Upper lobe of right lung (tissue), 1 donor: Measurements from ENCODE around the gene ARHGAP24. TPM values are rescaled to one million over a fixed set of nuclear protein-coding genes. Genes with fewer than 3 reads are reported as not detected.

Experiments used
- ATAC-seq: fragments of 200-7000 bp; cut with Tn5 transposase; one replicate; pipeline ENCODE4 v1.9.1; 2020; ENCODE audit warnings: mild to moderate bottlenecking, moderate library complexity
- DNase-seq: peaks from one replicate; pipeline ENCODE4 v3.0.0-alpha.2; 2020
- H3K27ac ChIP-seq: fragments of 200-600 bp; one replicate; pipeline ENCODE4 v1.8.0; 2022
- H3K27me3 ChIP-seq: fragments of 200-600 bp; one replicate; pipeline ENCODE4 v1.8.0; 2022; ENCODE audit warnings: mild to moderate bottlenecking
- H3K36me3 ChIP-seq: fragments of 200-600 bp; one replicate; pipeline ENCODE4 v1.8.0; 2022
- H3K4me1 ChIP-seq: fragments of 200-600 bp; one replicate; pipeline ENCODE4 v1.8.0; 2022
- H3K4me3 ChIP-seq: fragments of 200-600 bp; one replicate; pipeline ENCODE4 v1.8.0; 2022; ENCODE audit warnings: mild to moderate bottlenecking
- H3K9me3 ChIP-seq: fragments of 200-600 bp; one replicate; pipeline ENCODE4 v1.8.0; 2022
- CTCF ChIP-seq: fragments of 200-600 bp; IDR thresholded peaks from one replicate; pipeline ENCODE4 v1.8.0; 2022; ENCODE audit warnings: antibody characterized with exemption
- intact Hi-C: fragments of 100-400 bp; cut with DNase I; formaldehyde crosslinking; loops from one replicate; pipeline ENCODE4 v1.11.0; 2022
- total RNA-seq: library from RNA; stranded (reverse); fragmentation: NEBNext Ultra II Directional; extraction: Animal tissue kit (Norgen Biotek cat#: 25700); gene quantifications from one replicate; pipeline ENCODE4 v1.2.1, GENCODE V29; 2021
- donor health status: DM: no; HTN: yes; CAD: no; lungs with severe emphysema.

ARHGAP24 gene
- total RNA-seq, 1 donor from 2014 or later, result 29.8 TPM

DNA sequence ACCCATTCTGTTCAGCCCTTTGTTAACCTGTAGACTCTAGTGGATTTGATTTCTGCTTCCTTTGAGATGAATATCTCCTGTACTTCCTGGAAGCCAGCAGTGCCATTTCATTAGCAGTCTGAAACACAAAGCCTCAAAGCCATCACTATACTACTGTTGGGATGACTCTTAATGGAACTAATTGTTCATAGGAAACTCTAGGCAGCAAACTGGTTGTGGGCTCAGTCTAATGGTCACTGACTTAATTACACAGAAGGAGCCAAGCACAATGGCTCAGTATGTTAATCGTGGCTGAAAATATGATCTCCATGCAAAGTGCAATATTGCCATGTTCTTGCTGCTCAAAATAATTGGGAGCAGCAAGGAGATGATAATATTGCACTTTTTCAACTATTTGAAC, 262.3 kb downstream of the ARHGAP24 start:
- no peak for DNase-seq
- no peaks in the 10 kb centered on the region for H3K36me3 ChIP-seq
- intact Hi-C loops, result no loop called here
- H3K4me3 ChIP-seq, result no peak overlapping the region
- no peak for TF ChIP-seq CTCF
- no peak for ATAC-seq
- H3K9me3 ChIP-seq, result no peaks in the 10 kb centered on the region
- peaks cover 8% of the 10 kb centered on the region for H3K4me1 ChIP-seq
- H3K27me3 ChIP-seq, result no peaks in the 10 kb centered on the region
- H3K27ac ChIP-seq, result no peak overlapping the region

GRCh38 chr4:85738721-85739120, 263.8 kb downstream of the ARHGAP24 start:
- intact Hi-C loops, result no loop called here
- DNase-seq (no peak), ATAC-seq (no peak)
- Histone ChIP-seq H3K9me3 (no peaks in the 10 kb centered on the region), H3K36me3 (no peaks in the 10 kb centered on the region), H3K27ac (no peak overlapping the region), H3K27me3 (no peaks in the 10 kb centered on the region), H3K4me1 (peaks cover 9% of the 10 kb centered on the region), H3K4me3 (no peak overlapping the region)
- no peak for TF ChIP-seq CTCF

- Histone ChIP-seq H3K27ac (no peak overlapping the region), H3K27me3 (no peaks in the 10 kb centered on the region), H3K4me1 (peaks cover 21% of the 10 kb centered on the region), H3K9me3 (no peaks in the 10 kb centered on the region), H3K36me3 (no peaks in the 10 kb centered on the region), H3K4me3 (no peak overlapping the region)
- DNase-seq (no peak), ATAC-seq (no peak)
- intact Hi-C loops, result no loop called here
- TF ChIP-seq CTCF, result no peak
Measured at GRCh38 chr4:85740431-85740861, 265.5 kb downstream of the ARHGAP24 start.

DNA sequence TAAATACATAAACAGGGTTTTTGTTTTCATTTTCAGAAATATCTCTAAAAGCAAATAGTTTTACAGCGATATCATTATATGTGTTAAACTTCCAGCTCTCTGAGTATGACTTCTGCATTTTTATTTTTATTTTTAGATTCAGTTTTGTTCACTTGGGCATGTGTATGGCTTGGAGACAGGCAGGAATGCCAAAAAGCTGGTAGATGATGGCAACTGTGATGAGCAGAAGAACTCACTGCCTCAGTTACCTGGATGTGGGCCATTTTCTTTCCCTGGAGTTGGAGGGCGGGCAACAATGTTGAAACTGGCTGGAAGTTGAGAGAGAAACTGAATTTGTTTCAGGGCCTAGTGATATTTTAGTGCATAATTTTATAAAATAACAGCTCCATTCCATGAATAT, 266.4 kb downstream of the ARHGAP24 start:
- no peak for TF ChIP-seq CTCF
- no peaks in the 10 kb centered on the region for H3K27me3 ChIP-seq
- peaks cover 21% of the 10 kb centered on the region for H3K4me1 ChIP-seq
- ATAC-seq, result no peak
- intact Hi-C loops, result no loop called here
- no peak overlapping the region for H3K27ac ChIP-seq
- no peak overlapping the region for H3K4me3 ChIP-seq
- no peaks in the 10 kb centered on the region for H3K36me3 ChIP-seq
- DNase-seq, result no peak
- no peaks in the 10 kb centered on the region for H3K9me3 ChIP-seq

- TF ChIP-seq CTCF, result no peak
- no peaks in the 10 kb centered on the region for H3K36me3 ChIP-seq
- H3K9me3 ChIP-seq, result no peaks in the 10 kb centered on the region
- H3K4me3 ChIP-seq, result no peak overlapping the region
- H3K4me1 ChIP-seq, result peaks cover 21% of the 10 kb centered on the region
- no peak overlapping the region for H3K27ac ChIP-seq
- DNase-seq (no peak), ATAC-seq (no peak)
- intact Hi-C loops, result no loop called here
- H3K27me3 ChIP-seq, result no peaks in the 10 kb centered on the region
Measured at GRCh38 chr4:85741921-85742591, 267.1 kb downstream of the ARHGAP24 start.

DNA sequence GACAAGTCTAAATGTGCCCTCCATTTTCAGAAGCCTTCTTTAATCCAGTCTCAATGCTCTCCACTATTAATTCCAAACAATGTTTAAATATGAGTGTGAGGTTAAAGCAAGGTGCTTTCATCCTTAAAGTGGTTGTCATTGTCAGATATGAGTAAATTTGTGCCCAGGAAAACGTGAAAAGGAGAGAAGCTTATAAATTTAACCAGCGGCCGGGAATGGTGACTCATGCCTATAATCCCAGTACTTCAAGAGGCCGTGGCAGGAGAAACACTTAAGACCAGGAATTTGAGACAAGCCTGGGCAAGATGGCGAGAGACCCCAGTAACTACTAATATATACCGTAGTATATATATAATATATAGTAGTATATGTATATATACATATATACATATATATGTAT, 270.0 kb downstream of the ARHGAP24 start:
- no peak overlapping the region for H3K27ac ChIP-seq
- intact Hi-C loops, result no loop called here
- DNase-seq (no peak), ATAC-seq (no peak)
- H3K27me3 ChIP-seq, result no peaks in the 10 kb centered on the region
- H3K9me3 ChIP-seq, result no peaks in the 10 kb centered on the region
- H3K36me3 ChIP-seq, result no peaks in the 10 kb centered on the region
- H3K4me1 ChIP-seq, result peaks cover 21% of the 10 kb centered on the region
- no peak for TF ChIP-seq CTCF
- H3K4me3 ChIP-seq, result no peak overlapping the region
